NCI-H446 (cell line): ENCODE measurements around the gene UFL1.

ENCODE experiments used
- DNase-seq, 2 experiments: peaks; one replicate each; lab custom pipeline; 2025; lab: John Stamatoyannopoulos, UW

UFL1 gene

GRCh38 chr6:96571551-96571950, 49.9 kb downstream of the UFL1 start:
- DNase-seq: no peak

- DNase-seq: no peak
Measured at GRCh38 chr6:96575359-96575758, 53.8 kb downstream of the UFL1 start.

GRCh38 chr6:96576221-96576620, 54.6 kb downstream of the UFL1 start:
- DNase-seq: no peak

- DNase-seq: no peak
Measured at GRCh38 chr6:96582021-96582420, 60.4 kb downstream of the UFL1 start.

- no peak for DNase-seq
Measured at GRCh38 chr6:96582436-96582835, 60.8 kb downstream of the UFL1 start.

- DNase-seq: no peak
Measured at GRCh38 chr6:96604420-96604819, 82.8 kb downstream of the UFL1 start.
